ENCODE measurements around the gene RPP30.

- TF ChIP-seq, protein P1, sequence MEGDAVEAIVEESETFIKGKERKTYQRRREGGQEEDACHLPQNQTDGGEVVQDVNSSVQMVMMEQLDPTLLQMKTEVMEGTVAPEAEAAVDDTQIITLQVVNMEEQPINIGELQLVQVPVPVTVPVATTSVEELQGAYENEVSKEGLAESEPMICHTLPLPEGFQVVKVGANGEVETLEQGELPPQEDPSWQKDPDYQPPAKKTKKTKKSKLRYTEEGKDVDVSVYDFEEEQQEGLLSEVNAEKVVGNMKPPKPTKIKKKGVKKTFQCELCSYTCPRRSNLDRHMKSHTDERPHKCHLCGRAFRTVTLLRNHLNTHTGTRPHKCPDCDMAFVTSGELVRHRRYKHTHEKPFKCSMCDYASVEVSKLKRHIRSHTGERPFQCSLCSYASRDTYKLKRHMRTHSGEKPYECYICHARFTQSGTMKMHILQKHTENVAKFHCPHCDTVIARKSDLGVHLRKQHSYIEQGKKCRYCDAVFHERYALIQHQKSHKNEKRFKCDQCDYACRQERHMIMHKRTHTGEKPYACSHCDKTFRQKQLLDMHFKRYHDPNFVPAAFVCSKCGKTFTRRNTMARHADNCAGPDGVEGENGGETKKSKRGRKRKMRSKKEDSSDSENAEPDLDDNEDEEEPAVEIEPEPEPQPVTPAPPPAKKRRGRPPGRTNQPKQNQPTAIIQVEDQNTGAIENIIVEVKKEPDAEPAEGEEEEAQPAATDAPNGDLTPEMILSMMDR (IDR thresholded peaks at IDR 0.05), result no peak
- no peak for TF ChIP-seq EZH2 (IDR thresholded peaks at IDR 0.05)
These were observed 34.2 kb downstream of the RPP30 start for GRCh38 chr10:90905925-90906324.
